GM13977 (cell line): ENCODE measurements around the gene CD99L2.

Experiments
- DNase-seq: peaks from one replicate; pipeline ENCODE4 v3.0.0; 2012; ENCODE audit warnings: low spot score
- in situ Hi-C: fragments of 300-500 bp; cut with MboI; formaldehyde crosslinking; loops from one replicate; pipeline ENCODE4 v1.12.0; 2022; ENCODE audit warnings: low sequenced_read_pairs, low pct_unique_long_range_greater_than_20kb, mixed read lengths, inconsistent platforms; ENCODE audit not compliant: unreplicated experiment
- TF ChIP-seq, protein P1 (sequence below): IDR thresholded peaks from 2 replicates; pipeline ENCODE4 v1.5.1; 2012; ENCODE audit warnings: mild to moderate bottlenecking, control low read depth; ENCODE audit not compliant: insufficient read depth; ENCODE audit errors: extremely low read depth, missing control alignments

CD99L2 gene

DNA sequence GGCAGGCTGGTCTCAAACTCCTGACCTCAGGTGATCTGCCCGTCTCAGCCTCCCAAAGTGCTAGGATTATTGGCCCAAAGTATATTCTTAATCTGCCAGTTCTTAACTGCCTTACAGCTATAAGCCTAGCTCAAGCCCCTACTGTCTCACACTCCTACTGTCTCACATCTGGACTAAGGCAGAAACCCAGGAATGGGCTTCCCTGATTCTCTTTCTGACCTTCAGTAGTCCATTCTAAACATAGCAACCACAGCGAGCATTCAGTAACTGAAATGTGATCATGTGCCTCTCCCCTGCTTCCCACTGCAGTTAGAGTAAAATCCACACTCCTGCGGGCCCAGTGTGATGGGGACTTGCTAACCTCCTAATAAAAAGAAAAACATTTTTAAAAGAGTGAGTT, 146.3 kb downstream of the CD99L2 start:
- no peak for DNase-seq
- TF ChIP-seq, protein P1, sequence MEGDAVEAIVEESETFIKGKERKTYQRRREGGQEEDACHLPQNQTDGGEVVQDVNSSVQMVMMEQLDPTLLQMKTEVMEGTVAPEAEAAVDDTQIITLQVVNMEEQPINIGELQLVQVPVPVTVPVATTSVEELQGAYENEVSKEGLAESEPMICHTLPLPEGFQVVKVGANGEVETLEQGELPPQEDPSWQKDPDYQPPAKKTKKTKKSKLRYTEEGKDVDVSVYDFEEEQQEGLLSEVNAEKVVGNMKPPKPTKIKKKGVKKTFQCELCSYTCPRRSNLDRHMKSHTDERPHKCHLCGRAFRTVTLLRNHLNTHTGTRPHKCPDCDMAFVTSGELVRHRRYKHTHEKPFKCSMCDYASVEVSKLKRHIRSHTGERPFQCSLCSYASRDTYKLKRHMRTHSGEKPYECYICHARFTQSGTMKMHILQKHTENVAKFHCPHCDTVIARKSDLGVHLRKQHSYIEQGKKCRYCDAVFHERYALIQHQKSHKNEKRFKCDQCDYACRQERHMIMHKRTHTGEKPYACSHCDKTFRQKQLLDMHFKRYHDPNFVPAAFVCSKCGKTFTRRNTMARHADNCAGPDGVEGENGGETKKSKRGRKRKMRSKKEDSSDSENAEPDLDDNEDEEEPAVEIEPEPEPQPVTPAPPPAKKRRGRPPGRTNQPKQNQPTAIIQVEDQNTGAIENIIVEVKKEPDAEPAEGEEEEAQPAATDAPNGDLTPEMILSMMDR: no peak
- in situ Hi-C loops: no loop called here

DNA sequence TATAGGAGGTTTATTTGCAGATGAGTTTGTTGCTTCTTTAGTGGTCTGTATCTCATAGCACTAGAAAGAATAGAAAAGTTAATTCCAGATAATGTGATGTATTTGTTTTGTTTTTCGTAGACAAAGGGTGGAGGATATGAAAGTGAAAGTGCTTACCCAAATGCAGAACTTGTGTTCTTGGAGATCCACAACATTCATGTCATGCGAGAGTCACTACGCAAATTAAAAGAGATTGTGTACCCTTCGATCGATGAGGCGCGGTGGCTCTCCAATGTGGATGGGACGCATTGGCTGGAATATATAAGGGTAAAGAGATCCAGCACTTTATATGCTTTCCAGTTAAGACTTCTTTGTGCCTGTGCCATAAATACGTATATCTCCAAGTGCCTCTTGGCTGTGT, 162.0 kb downstream of the CD99L2 start:
- no peak for DNase-seq
- in situ Hi-C loops: no loop called here
- TF ChIP-seq, protein P1: no peak

- DNase-seq: no peak
- TF ChIP-seq, protein P1: no peak
- in situ Hi-C loops: no loop called here
Measured at GRCh38 chrX:150731795-150732194, 166.7 kb downstream of the CD99L2 start.

- in situ Hi-C loops: no loop called here
- TF ChIP-seq, protein P1: no peak
- no peak for DNase-seq
Measured at GRCh38 chrX:150730719-150731118, 167.7 kb downstream of the CD99L2 start.

DNA sequence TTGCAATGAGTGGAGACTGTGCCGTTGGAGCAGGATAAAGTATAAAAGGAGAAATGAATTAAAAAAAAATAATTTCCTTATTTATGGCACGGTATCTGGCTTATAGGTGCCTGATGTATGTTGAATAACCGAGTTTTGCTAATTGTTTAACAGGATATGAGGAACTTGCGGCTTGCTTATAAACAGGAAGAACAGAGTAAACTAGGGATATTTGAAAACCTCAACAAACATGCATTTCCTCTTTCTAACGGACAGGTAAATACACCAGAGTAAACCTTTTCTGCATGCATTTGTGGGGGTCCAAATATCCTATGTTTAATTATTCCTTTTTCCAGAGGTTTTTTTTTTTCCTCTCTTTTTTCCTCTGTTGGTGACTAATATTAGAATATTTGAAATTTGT, 168.5 kb downstream of the CD99L2 start:
- DNase-seq: no peak
- in situ Hi-C loops: no loop called here
- TF ChIP-seq, protein P1: no peak

DNA sequence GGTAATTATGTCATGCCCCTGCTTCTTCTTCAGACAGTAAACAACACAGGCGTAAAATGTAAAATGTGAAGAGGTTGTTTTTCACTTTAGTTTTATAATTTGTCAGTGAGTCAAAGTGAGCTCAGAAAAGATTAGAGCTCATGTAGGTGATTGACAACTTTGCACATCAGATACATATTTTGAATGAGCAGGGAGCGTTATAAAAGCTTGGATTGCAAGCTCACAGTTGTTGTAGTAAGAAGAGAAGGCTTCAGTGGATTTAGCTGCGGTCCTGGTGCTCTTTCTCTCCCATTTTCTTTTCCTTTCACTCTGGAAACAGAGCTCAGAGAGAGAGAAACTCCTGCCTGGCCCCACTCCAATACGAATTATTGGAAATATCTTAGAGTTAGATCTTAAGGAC, 178.8 kb downstream of the CD99L2 start:
- TF ChIP-seq, protein P1: no peak
- in situ Hi-C loops: loop anchor here (25.0 kb wide), 1 partner anchor 757 kb away; no protein-coding TSS in a partner anchor
- DNase-seq: no peak
